Measurements from ENCODE around the gene IL36RN.

Gene IL36RN

GRCh38 chr2:113104054-113104611 lies 45.1 kb downstream of the IL36RN start:
- DNase-seq: no peak

DNA sequence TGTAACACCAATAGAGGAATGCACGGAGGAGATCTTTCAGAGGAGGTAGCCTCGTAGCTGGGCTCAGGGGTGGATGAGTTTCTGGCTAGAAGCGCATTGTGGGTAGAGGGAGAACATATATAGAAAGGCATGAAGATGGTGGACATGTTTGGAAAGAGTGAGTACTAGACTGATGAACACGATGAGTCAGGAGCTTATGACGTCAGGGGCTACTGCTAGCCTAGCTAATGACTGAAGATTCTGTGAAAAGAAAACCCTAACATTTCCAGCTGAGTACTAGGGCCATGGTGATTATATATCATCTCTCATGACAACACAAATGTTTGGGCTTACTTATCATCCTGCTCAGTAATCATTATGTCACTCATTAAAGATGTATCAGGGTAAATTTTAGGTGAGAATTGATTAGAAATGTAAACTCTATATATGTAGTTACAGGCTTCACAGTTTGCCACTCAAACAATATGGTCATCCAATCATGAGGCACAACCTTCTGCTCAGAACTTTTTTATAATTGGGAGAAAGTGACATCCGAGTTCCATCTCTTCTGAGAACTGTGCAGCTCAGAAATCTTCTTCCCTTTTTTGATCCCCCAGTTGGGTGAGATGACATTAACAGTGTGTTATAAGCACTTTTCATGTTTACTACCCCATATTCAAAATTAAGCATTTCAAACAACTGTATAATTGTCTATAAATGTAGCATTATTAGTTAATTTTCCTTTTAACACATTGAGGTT lies 46.2 kb downstream of the IL36RN start:
- no peak for DNase-seq

GRCh38 chr2:113111121-113111520 lies 52.1 kb downstream of the IL36RN start:
- no peak for DNase-seq

GRCh38 chr2:113111823-113112287 lies 52.9 kb downstream of the IL36RN start:
- DNase-seq: no peak

DNA sequence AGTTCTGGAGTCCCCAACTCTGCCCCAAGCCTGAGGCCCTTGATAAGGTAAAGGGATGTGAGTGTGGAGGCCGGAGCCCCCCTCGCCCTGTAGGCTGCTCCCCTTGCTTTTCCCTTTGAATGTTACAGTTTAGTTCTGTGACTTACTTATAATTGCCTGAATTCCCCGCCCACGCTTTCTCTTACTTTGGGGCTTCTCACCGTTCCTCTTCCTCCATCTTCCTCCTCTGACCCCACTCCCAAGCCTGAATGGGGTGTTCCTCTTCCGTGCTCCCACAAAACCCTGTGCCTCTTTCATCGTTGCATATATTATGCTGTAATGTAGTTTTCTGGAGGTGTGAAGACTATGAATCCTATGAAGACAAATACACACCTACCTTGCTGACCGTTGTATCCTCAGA lies 53.4 kb downstream of the IL36RN start:
- no peak for DNase-seq

- no peak for DNase-seq
Measured at GRCh38 chr2:113112871-113113270, 53.9 kb downstream of the IL36RN start.

GRCh38 chr2:113113807-113114206 lies 54.8 kb downstream of the IL36RN start:
- no peak for DNase-seq
